GM12801 (cell line): ENCODE data around the gene SIRPB2.

Experiments used
- CTCF ChIP-seq: IDR thresholded peaks from one replicate; pipeline ENCODE4 v1.5.1; 2011; ENCODE audit warnings: control low read depth; ENCODE audit not compliant: insufficient read length; ENCODE audit errors: extremely low read depth

SIRPB2 gene

DNA sequence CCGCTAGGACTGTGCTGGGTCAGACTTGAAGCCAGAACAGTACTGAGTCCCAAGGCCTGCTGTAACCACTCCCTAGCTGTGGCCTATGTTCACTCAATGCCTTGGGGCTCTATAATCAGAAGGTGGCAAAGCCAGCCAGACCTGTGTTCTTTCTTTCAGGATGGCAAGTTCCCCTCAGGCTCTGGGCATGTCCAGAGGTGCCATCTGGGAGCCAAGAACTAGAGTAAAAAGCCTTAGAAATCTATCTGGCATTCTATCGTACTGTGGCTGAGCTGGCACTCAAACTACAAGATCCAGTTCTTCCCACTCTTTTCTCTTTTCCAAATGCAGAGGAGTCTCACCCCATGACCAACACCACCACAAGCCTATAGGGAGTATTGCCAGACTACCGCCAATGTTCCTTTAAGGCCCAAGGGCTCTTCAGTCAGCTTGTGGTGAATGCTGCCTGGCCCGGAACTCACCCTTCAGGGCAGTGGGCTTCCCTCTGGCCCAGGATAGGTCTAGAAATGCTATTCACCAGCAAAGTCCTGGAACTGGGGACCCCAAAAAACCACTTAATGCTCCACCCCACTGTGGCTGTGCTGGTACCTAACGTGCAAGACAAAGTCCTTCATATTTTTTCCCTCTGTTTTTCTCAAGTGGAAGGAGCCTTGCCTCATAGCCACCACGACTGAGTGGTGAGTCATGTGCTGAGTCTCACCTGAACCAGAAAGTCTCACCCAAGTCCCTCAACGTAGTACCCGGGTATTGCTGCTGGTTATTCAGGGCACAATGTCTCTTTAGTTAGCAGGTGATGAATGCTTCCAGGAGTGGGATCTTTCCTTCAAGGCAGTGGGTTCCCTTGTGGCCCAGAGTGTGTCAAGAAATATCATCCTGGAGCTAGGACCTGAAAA is 8.6 kb upstream of the SIRPB2 start:
- no peak for TF ChIP-seq CTCF

GRCh38 chr20:1496930-1497329 is 5.7 kb upstream of the SIRPB2 start:
- no peak for TF ChIP-seq CTCF

GRCh38 chr20:1494436-1494835 is 3.2 kb upstream of the SIRPB2 start:
- no peak for TF ChIP-seq CTCF

- no peak for TF ChIP-seq CTCF
Measured at GRCh38 chr20:1493536-1493935, 2.3 kb upstream of the SIRPB2 start.

DNA sequence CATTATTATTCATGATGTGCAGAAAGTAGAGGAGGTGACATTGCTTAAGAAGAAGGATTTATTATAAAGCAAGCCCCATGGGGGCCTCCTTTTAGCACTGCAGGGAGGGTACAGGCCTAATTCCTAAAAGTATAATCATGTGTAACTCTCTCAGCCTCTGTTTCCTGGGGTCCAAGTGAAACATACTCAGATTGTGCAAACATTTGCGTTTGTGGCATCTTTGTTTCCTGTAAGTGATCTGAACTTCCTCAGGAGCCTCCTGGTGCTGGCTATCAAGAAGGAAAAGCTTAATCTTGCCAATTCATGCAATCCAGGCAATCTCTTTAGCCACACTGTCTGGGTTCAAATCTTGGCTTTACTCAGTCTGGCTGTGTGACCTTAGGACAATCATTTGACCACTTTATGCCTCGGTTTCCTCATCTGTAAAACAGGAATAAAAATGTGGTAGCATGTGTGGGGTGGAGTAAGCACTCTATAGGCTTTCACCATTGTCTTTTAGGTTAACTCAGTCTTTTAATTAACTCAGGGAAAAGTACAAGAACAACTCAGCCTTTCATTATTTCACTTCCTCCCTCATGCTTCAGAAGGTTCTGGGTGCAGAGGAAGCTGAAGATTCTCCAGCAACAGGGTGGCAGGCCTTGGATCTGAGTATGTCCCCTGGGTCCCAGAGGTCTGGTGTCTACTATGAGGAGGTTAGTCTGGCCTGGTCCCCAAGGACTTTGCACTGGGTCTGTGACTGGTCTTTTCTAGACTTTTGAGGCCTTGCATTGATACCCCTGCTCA is 831 bp upstream of the SIRPB2 start:
- TF ChIP-seq CTCF = no peak

GRCh38 chr20:1490643-1491195 is 501 bp downstream of the SIRPB2 start:
- no peak for TF ChIP-seq CTCF

GRCh38 chr20:1489764-1490436 is 1.3 kb downstream of the SIRPB2 start:
- no peak for TF ChIP-seq CTCF
